ENCODE measurements around the gene LRRC57.
A peak's percentile ranks its signal among the peaks of the same experiment; 100 is the strongest.
"Not testable (repeated sequence)": the region's sequence is repeated elsewhere in the genome, so short reads cannot be mapped to it uniquely, and the experiment has no call there.

LRRC57 gene

DNA sequence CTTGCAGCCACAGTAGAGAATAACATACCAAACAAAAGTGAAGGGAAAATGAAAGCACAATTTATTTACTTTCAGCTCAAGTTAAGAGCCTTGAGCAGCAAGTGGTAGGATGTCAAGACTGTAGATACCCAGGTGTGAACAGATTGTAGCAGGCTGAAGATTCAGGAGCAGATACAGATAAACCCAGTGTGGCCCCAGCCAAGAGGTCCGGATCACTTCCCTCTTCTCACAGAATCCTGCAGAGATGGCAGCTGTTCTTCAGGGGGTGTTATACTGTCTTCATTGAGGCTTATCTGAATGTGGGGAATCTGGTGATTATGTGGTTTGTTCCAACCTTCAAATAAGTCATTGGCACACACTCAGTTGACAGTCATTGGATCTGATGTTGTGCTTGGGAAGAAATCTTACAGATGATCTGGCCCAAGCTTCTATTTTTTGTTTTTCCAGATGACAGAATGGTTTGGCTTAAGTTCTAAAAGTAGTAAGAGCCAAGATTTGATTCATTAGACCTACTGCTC is 29.0 kb upstream of the LRRC57 start:
- DNase-seq (ENCODE audit: low read depth in 1 of 2, low spot score in 1 of 2) = no peak
- in situ Hi-C loops (cut with HindIII; ENCODE audit: low pct_unique_long_range_greater_than_20kb, low sequenced_read_pairs) = no loop called here
- no peak for TF ChIP-seq JUND (IDR thresholded peaks at IDR 0.05; ENCODE audit: low read depth)

DNA sequence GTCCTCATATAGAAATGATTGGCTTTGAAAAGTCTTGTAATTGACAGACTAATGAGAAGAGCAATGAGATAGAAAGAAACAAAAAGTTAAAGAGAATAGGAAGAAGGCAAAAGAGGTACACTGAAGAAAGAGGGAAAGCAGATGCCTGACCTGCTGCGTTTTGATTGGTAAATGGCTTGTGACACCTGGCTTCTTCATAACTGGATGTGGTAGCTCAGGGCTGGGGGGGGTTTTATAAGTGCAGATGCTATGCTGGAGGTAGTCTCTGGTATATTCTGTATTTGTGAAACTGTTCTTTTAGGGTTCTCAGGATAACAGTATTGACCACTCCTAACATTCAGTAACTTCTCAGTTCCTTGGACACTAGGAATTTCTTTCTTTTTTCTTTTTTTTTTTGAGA is 28.2 kb upstream of the LRRC57 start:
- in situ Hi-C loops (cut with HindIII; ENCODE audit: low pct_unique_long_range_greater_than_20kb, low sequenced_read_pairs) = no loop called here
- no peak for TF ChIP-seq JUND (IDR thresholded peaks at IDR 0.05; ENCODE audit: low read depth)
- DNase-seq (ENCODE audit: low read depth in 1 of 2, low spot score in 1 of 2) = no peak

DNA sequence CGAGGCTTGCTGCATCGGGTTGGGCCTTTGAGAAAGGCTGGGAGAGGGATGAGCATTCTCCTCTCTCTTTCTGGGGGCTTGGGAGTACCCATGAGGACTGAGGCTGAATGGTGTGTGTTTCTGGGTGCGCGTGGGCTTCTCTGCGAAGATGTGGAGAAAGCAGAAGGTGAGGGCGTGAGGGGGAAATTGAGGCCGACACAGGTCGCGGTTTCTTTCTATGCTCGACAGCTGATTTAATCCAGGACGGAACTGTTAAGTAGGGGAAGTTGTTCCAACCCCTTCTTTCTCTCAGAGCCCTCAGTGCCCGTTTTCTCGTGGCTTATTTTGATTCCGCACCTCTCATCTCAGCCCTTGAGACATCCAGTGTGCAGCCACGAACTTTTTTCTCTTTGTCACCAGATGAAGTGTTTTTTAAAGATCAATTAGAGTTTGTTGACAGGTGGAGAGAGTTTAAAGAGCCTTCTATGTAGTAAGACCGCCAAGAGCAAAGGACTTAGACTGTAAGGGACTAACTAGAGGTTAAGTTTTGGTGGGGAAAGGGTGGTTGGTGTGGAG is 27.5 kb upstream of the LRRC57 start:
- in situ Hi-C loops (cut with HindIII; ENCODE audit: low pct_unique_long_range_greater_than_20kb, low sequenced_read_pairs) = no loop called here
- DNase-seq (ENCODE audit: low read depth in 1 of 2, low spot score in 1 of 2) = no peak
- no peak for TF ChIP-seq JUND (IDR thresholded peaks at IDR 0.05; ENCODE audit: low read depth)

DNA sequence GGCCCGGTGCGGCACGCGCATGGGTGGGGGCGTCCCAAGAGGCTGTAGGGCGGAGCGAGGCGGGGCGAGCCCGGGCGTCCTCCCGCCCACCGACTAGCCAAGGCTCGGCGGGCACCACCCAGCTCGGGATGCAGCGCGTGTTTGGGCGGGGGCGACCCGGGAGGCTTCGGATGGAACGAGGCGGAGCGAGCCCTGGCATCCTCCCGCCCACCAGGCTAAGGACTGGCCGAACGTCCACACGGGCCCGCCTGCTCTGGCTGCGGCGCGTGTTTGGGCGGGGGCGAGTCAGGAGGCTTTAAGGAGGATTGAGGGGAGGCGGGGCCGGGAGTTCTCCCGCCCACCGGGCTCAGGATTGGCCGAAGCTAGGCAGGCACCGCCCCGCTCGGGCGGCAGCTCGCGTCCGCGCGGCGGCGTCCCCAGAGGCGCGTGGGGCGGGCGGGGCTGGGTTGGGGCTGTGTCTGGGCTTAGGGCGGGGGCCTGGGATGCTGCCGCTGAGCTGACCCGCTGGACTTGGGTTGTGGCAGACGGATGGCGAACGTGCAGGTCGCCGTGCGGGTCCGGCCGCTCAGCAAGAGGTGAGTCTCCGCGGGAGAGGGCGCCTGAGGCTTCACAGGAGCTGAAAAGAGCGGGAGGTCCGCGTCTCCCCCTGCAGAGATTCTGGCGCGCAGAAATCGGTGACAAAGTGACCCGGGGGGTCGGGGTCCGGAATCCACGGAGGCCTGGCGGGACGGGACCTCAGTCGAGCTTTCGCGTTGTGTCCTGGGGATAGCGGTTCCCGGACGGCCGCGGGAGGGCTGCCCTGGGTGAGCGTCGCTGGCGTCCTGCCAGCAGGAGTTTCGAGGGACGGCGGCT is 26.8 kb upstream of the LRRC57 start, which contains the start of gene STARD9:
Gene STARD9 (plus strand): TSS at position 419 of the 852 bp plus-strand sequence. CDS start 110 bp downstream, at position 529.
- peak; percentile 92 to 98 for DNase-seq (ENCODE audit: low read depth in 1 of 2, low spot score in 1 of 2)
- TF ChIP-seq JUND (IDR thresholded peaks at IDR 0.05; ENCODE audit: low read depth) = no peak
- in situ Hi-C loops (cut with HindIII; ENCODE audit: low pct_unique_long_range_greater_than_20kb, low sequenced_read_pairs) = no loop called here

DNA sequence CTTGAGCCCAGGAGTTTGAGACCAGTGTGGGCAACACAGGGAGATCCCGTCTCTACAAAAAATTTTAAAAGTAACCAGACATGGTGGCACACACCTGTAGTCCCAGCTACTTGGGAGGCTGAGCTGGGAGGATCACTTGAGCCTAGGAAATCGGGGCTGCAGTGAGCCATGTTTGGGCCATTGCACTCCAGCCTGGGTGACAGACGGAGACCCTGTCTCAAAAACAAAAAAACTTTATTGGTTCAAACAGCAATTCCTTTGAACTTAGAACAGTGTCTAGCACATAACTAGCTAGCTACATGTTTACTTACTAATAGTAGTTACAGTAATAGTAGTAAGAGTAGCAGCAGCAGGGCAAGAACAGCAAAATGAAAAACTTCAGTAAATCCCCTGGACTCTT is 10.1 kb upstream of the LRRC57 start:
- no peak for DNase-seq (ENCODE audit: low read depth in 1 of 2, low spot score in 1 of 2)
- TF ChIP-seq JUND (IDR thresholded peaks at IDR 0.05; ENCODE audit: low read depth) = no peak
- in situ Hi-C loops (cut with HindIII; ENCODE audit: low pct_unique_long_range_greater_than_20kb, low sequenced_read_pairs) = no loop called here

DNA sequence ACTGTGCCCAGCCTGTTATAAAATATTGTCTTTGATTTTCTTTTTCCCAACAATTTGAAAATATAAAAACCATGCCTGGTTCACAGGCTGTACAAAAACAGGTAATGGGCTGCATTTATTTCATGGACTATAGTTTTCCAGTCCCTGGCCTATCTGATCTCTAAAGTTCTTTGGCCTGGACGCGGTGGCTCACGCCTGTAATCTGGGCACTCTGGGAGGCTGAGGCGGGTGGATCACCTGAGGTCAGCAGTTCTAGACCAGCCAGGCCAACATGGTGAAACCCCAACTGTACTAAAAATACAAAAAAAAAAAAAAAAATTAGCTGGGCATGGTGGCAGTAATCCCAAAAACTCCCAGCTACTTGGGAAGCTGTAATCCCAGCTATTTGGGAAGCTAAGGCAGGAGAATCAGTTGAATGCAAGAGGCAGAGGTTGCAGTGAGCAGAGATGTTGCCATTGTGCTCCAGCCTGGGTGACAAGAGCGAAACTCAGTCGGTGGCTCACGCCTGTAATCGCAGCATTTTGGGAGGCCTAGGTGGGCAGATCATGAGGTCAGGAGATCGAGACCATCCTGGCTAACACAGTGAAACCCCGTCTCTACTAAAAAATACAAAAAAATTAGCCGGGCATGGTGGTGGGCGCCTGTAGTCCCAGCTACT is 8.1 kb upstream of the LRRC57 start:
- DNase-seq (ENCODE audit: low read depth in 1 of 2, low spot score in 1 of 2); in situ Hi-C loops (cut with HindIII; ENCODE audit: low pct_unique_long_range_greater_than_20kb, low sequenced_read_pairs): not testable (repeated sequence)

DNA sequence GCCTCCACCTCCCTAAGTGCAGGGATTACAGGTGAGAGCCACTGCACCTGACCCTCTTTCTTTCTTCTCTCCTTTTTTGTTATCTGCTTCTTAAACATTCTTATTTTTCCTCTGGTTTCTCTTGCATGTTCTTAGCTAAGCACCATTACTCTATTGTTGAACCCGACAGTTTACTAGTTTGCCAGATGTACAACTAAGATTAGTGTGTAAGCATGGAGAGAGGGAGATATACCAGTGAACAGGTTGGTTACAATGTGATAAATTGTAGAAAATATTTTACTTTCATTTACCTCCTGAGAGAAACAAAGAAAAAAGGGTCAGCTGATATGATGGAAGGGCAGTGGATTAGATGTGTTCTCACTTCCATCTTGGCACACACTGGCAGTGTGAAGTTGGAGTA is 5.0 kb upstream of the LRRC57 start:
- TF ChIP-seq JUND (IDR thresholded peaks at IDR 0.05; ENCODE audit: low read depth) = no peak
- DNase-seq (ENCODE audit: low read depth in 1 of 2, low spot score in 1 of 2) = no peak
- in situ Hi-C loops (cut with HindIII; ENCODE audit: low pct_unique_long_range_greater_than_20kb, low sequenced_read_pairs) = no loop called here

DNA sequence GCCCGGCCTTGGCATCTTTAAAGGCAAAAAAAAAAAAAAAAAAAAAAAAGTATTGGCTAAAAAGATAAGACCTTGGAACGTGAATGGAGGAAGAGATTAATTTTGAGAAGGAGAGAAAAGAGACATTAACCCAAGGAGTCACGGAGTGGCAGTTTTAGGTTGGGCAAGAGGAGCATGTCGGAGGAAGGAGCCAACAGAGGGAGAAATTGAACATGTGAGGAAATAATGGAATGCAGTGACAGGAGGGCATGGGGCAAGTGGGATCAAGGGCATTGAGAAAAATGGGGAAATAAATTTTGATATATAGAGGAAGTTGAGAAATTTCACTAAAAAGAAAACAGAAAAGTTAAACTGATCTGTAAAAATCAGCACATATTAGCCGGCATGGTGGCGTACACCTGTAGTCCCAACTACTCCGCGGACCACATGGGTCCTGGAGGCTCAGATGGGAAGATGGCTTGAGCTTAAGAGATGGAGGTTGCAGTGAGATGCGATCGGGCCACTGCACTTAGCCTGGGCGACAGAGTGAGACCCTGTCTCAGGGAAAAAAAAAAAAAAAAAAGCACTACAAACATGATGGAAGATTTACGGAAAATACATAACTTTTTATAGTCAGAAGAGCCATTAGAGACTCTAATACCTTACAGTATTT is 1.3 kb upstream of the LRRC57 start:
- no peak for DNase-seq (ENCODE audit: low read depth in 1 of 2, low spot score in 1 of 2)
- in situ Hi-C loops (cut with HindIII; ENCODE audit: low pct_unique_long_range_greater_than_20kb, low sequenced_read_pairs) = no loop called here
- no peak for TF ChIP-seq JUND (IDR thresholded peaks at IDR 0.05; ENCODE audit: low read depth)

DNA sequence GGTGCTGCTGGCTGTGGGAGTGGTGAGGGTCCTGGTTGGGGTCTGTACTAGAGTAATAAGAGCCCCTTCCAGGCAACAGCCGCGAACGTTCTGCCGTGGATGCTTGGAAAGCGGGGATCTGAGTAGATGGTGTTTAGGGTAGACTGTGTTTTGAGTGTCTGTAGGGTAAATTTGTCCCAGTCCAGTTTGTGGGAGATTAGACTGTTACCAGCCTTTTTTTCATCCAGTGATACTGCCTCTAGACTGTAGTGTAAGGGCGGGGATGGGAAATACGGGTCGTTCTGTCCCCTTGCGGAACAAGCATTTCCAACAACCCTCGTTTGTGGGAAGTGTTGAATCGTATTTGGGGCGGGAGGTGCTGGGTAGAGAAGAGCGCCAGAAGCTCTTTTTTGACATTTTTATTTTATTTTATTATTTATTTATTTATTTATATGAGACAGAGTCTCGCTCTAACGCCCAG is 469 bp upstream of the LRRC57 start:
- in situ Hi-C loops (cut with HindIII; ENCODE audit: low pct_unique_long_range_greater_than_20kb, low sequenced_read_pairs) = no loop called here
- DNase-seq (ENCODE audit: low read depth in 1 of 2, low spot score in 1 of 2) = peak in 1 of 2 experiments; percentile 16
- no peak for TF ChIP-seq JUND (IDR thresholded peaks at IDR 0.05; ENCODE audit: low read depth)

DNA sequence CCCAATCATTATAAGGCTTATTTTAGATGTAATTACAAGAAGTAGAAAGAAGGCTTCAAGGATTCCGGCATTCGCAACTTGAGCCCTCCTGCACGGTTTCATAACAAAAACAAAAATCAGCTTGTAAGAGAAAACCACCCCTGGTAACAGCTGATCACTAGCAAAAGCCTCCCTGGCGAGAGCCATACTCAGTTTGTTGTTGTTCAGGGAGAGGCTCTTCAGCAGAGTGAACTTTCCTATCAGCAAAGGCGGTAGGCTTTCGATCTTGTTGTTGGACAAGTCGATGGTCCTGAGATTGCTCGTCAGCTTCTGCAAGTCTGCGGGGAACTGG is 710 bp downstream of the LRRC57 start:
- no peak for TF ChIP-seq JUND (IDR thresholded peaks at IDR 0.05; ENCODE audit: low read depth)
- in situ Hi-C loops (cut with HindIII; ENCODE audit: low pct_unique_long_range_greater_than_20kb, low sequenced_read_pairs) = no loop called here
- no peak for DNase-seq (ENCODE audit: low read depth in 1 of 2, low spot score in 1 of 2)

DNA sequence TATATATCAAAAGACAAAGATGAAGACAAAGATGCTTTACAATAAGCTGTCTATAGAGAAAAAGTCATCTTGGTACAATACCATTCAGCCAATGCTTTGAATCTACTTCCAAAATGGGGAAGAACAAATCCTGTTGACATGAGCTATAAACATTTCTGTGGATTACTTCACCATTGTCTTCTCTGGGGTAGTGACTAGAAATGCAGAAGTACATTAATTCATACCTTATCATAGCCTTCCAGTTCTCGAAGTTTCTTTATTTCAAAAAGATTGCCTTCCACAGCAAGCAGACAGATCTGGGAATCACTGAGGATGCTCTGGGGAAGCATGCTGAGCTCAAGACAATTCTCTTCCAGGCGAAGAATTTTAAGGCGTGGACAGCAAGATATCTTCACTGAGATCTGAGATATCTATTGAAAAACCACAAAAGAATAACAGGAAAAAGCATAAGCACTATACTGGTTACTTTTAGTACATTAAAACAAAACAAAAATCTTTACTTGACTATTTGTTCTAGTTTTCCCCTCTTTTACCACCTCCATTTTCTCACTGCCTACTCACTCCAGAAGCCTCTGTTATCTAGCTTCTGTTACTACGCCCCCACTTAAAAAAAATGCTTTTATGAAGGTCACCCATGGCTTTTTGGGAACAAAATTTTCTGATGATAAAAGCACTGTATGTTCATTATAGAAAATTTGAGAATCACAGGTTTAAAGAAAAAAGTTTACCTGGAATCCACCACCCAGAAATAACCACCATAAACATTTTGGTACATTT is 3.6 kb downstream of the LRRC57 start:
- TF ChIP-seq JUND (IDR thresholded peaks at IDR 0.05; ENCODE audit: low read depth) = no peak
- no peak for DNase-seq (ENCODE audit: low read depth in 1 of 2, low spot score in 1 of 2)
- in situ Hi-C loops (cut with HindIII; ENCODE audit: low pct_unique_long_range_greater_than_20kb, low sequenced_read_pairs) = no loop called here

DNA sequence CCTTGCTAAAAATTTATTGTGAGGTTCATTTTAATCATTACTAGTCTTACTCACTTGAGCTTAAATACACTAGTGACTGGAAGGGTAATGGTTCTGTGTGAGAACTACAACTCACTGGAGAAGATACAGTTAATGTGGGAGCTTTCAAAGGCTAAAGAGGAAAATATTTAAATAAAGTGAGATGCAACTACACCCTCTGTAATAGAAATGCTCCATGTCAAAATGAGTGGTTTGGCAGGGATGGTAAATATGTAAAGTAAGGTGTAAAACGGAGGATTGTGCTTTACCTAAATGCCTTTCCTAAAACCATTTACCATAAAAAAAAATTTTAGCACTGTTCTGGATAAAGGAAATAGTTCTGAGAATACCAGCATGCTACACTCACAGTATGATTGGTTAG is 15.3 kb downstream of the LRRC57 start:
- no peak for DNase-seq (ENCODE audit: low read depth in 1 of 2, low spot score in 1 of 2)
- no peak for TF ChIP-seq JUND (IDR thresholded peaks at IDR 0.05; ENCODE audit: low read depth)
- in situ Hi-C loops (cut with HindIII; ENCODE audit: low pct_unique_long_range_greater_than_20kb, low sequenced_read_pairs) = no loop called here
